GM19193 (cell line): ENCODE results near the gene CCL2.

ENCODE experiments used
- POLR2A ChIP-seq: IDR thresholded peaks from 4 replicates; pipeline ENCODE4 v1.6.1; 2011; ENCODE audit not compliant: insufficient read depth, insufficient read length; ENCODE audit errors: extremely low read depth

Gene CCL2

GRCh38 chr17:34283571-34283970, 28.5 kb downstream of the CCL2 start:
- TF ChIP-seq POLR2A: no peak

- no peak for TF ChIP-seq POLR2A
Measured at GRCh38 chr17:34285286-34285792, 30.3 kb downstream of the CCL2 start, which contains the start of gene CCL11. CCL11 (plus strand) TSS chr17:34285742; CDS start chr17:34285809, 67 bp downstream.

GRCh38 chr17:34287875-34288274, 32.8 kb downstream of the CCL2 start:
- no peak for TF ChIP-seq POLR2A

GRCh38 chr17:34290586-34290985, 35.5 kb downstream of the CCL2 start:
- no peak for TF ChIP-seq POLR2A

- no peak for TF ChIP-seq POLR2A
Measured at GRCh38 chr17:34291721-34292348, 36.8 kb downstream of the CCL2 start.

- TF ChIP-seq POLR2A: no peak
Measured at GRCh38 chr17:34299027-34299426, 43.9 kb downstream of the CCL2 start.

- TF ChIP-seq POLR2A: no peak
Measured at GRCh38 chr17:34299956-34300577, 45.0 kb downstream of the CCL2 start.

- no peak for TF ChIP-seq POLR2A
Measured at GRCh38 chr17:34300652-34301370, 45.7 kb downstream of the CCL2 start.

GRCh38 chr17:34301986-34302385, 46.9 kb downstream of the CCL2 start:
- TF ChIP-seq POLR2A: no peak

- no peak for TF ChIP-seq POLR2A
Measured at GRCh38 chr17:34302636-34303035, 47.6 kb downstream of the CCL2 start.

- no peak for TF ChIP-seq POLR2A
Measured at GRCh38 chr17:34303606-34304005, 48.5 kb downstream of the CCL2 start.

GRCh38 chr17:34305061-34305460, 50.0 kb downstream of the CCL2 start:
- TF ChIP-seq POLR2A: no peak

GRCh38 chr17:34305606-34306005, 50.5 kb downstream of the CCL2 start:
- no peak for TF ChIP-seq POLR2A

GRCh38 chr17:34306466-34306865, 51.4 kb downstream of the CCL2 start:
- no peak for TF ChIP-seq POLR2A
